ENCODE results near the gene ZSCAN25. TPM values are rescaled to one million over a fixed set of nuclear protein-coding genes. Genes with fewer than 3 reads are reported as not detected.
"Not testable (repeated sequence)": the region's sequence is repeated elsewhere in the genome, so short reads cannot be mapped to it uniquely, and the experiment has no call there.

ZSCAN25 gene
- 8.7 and 13.3 TPM in 2 replicates for total RNA-seq (ENCODE audit: low replicate concordance)

GRCh38 chr7:99616359-99617191 is at the start of gene ZSCAN25:
Gene ZSCAN25, plus strand, starts transcription at chr7:99616946. Its CDS starts 2,661 bp downstream, at chr7:99619607.
- Mint-ChIP-seq H3K4me1 (peaks cover 15% of the 10 kb centered on the region), H3K9me3 (no peaks in the 10 kb centered on the region), H3K36me3 (peaks cover 5% of the 10 kb centered on the region), H3K4me3 (peak within 1 kb of the TSS; percentile 96), H3K27ac (peak within 1 kb of the TSS; percentile 94), H3K27me3 (ENCODE audit: insufficient read depth, low read depth) (peaks cover 4% of the 10 kb centered on the region)
- Histone ChIP-seq H3K27me3 (no peaks in the 10 kb centered on the region), H3K79me2 (ENCODE audit: low read depth) (peaks cover 16% of the 10 kb centered on the region), H3K9ac (peak within 1 kb of the TSS; percentile 95), H3K36me3 (no peaks in the 10 kb centered on the region), H3K9me3 (ENCODE audit: low read depth) (no peaks in the 10 kb centered on the region), H3K4me2 (peak within 1 kb of the TSS; percentile 97), H4K20me1 (ENCODE audit: low read depth) (no peaks in the 10 kb centered on the region), H3K4me3 (peak within 1 kb of the TSS; percentile 88), H2AFZ (replicated peaks) (peak within 1 kb of the TSS; percentile 86), H3K4me1 (peaks cover 6% of the 10 kb centered on the region), H3F3A (ENCODE audit: low read depth) (no peaks in the 10 kb centered on the region), H3K27ac (no peak within 1 kb of the TSS)
- TF ChIP-seq, protein P1, sequence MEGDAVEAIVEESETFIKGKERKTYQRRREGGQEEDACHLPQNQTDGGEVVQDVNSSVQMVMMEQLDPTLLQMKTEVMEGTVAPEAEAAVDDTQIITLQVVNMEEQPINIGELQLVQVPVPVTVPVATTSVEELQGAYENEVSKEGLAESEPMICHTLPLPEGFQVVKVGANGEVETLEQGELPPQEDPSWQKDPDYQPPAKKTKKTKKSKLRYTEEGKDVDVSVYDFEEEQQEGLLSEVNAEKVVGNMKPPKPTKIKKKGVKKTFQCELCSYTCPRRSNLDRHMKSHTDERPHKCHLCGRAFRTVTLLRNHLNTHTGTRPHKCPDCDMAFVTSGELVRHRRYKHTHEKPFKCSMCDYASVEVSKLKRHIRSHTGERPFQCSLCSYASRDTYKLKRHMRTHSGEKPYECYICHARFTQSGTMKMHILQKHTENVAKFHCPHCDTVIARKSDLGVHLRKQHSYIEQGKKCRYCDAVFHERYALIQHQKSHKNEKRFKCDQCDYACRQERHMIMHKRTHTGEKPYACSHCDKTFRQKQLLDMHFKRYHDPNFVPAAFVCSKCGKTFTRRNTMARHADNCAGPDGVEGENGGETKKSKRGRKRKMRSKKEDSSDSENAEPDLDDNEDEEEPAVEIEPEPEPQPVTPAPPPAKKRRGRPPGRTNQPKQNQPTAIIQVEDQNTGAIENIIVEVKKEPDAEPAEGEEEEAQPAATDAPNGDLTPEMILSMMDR (IDR thresholded peaks at IDR 0.05): peak; percentile 65
- TF ChIP-seq EZH2phosphoT487 (IDR thresholded peaks at IDR 0.05) (no peak), EZH2 (IDR thresholded peaks at IDR 0.05) (peak; percentile 48)
- peak; percentile 96 for DNase-seq (ENCODE audit: low spot score)

- not testable (repeated sequence) for H3K9ac ChIP-seq; H3K4me1 Mint-ChIP-seq; H2AFZ ChIP-seq (replicated peaks); H3K4me3 ChIP-seq; H3K36me3 ChIP-seq; H3K9me3 ChIP-seq (ENCODE audit: low read depth); H3F3A ChIP-seq (ENCODE audit: low read depth); H3K4me3 Mint-ChIP-seq; H3K27ac Mint-ChIP-seq; H3K9me3 Mint-ChIP-seq; H3K27me3 Mint-ChIP-seq (ENCODE audit: insufficient read depth, low read depth); H4K20me1 ChIP-seq (ENCODE audit: low read depth); H3K27ac ChIP-seq; H3K4me1 ChIP-seq; DNase-seq (ENCODE audit: low spot score); H3K4me2 ChIP-seq; H3K27me3 ChIP-seq
- peaks cover 24% of the 10 kb centered on the region for H3K36me3 Mint-ChIP-seq
- H3K79me2 ChIP-seq (ENCODE audit: low read depth): peaks cover 19% of the 10 kb centered on the region
These were observed 48.0 kb upstream of the ZSCAN25 start for GRCh38 chr7:99568770-99569169.

DNA sequence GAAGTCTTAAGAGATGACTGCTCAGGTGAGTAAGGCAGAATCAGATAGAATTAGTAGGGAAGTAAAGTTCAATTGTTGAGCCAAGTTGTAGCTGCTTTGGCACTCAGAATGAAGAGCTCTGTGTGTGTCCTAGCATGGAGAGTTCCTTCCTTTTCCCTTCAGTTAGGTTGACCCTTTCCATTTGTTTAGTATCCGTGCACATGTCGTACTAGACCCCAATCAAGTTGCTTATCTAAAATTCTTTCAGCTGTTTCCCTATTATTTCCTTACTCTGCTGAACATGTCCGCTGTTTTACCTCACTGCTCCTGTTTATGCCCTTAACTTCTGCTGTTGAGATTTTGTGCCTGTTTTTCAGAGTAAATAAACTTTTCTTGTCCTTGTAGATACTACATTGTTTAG is 45.0 kb upstream of the ZSCAN25 start:
- Histone ChIP-seq H3K4me3 (no peak overlapping the region), H3K27me3 (no peaks in the 10 kb centered on the region), H3K79me2 (ENCODE audit: low read depth) (peaks cover 19% of the 10 kb centered on the region), H2AFZ (replicated peaks) (no peak overlapping the region), H3K27ac (no peak overlapping the region), H3K9me3 (ENCODE audit: low read depth) (no peaks in the 10 kb centered on the region), H3K4me1 (no peaks in the 10 kb centered on the region), H3K36me3 (no peaks in the 10 kb centered on the region), H3K9ac (no peak overlapping the region), H3F3A (ENCODE audit: low read depth) (peaks cover 7% of the 10 kb centered on the region), H3K4me2 (no peak overlapping the region), H4K20me1 (ENCODE audit: low read depth) (peaks cover 8% of the 10 kb centered on the region)
- Mint-ChIP-seq H3K27me3 (ENCODE audit: insufficient read depth, low read depth) (no peaks in the 10 kb centered on the region), H3K9me3 (no peaks in the 10 kb centered on the region), H3K4me1 (no peaks in the 10 kb centered on the region), H3K36me3 (peaks cover 14% of the 10 kb centered on the region), H3K4me3 (no peak overlapping the region), H3K27ac (no peak overlapping the region)
- no peak for TF ChIP-seq EZH2phosphoT487 (IDR thresholded peaks at IDR 0.05)
- TF ChIP-seq, protein P1 (IDR thresholded peaks at IDR 0.05): no peak
- TF ChIP-seq EZH2 (IDR thresholded peaks at IDR 0.05): no peak
- DNase-seq (ENCODE audit: low spot score): no peak

GRCh38 chr7:99573257-99573656 is 43.5 kb upstream of the ZSCAN25 start:
- H3K27ac Mint-ChIP-seq: no peak overlapping the region
- no peak for TF ChIP-seq EZH2 (IDR thresholded peaks at IDR 0.05)
- TF ChIP-seq, protein P1 (IDR thresholded peaks at IDR 0.05): no peak
- no peak for TF ChIP-seq EZH2phosphoT487 (IDR thresholded peaks at IDR 0.05)
- H3K4me1 Mint-ChIP-seq: no peaks in the 10 kb centered on the region
- Histone ChIP-seq H3F3A (ENCODE audit: low read depth) (peaks cover 18% of the 10 kb centered on the region), H2AFZ (replicated peaks) (no peak overlapping the region), H3K9me3 (ENCODE audit: low read depth) (no peaks in the 10 kb centered on the region), H3K27ac (no peak overlapping the region), H4K20me1 (ENCODE audit: low read depth) (peaks cover 15% of the 10 kb centered on the region), H3K79me2 (ENCODE audit: low read depth) (peaks cover 18% of the 10 kb centered on the region), H3K27me3 (no peaks in the 10 kb centered on the region), H3K4me2 (no peak overlapping the region), H3K36me3 (no peaks in the 10 kb centered on the region), H3K9ac (no peak overlapping the region), H3K4me1 (no peaks in the 10 kb centered on the region), H3K4me3 (no peak overlapping the region)
- peaks cover 14% of the 10 kb centered on the region for H3K36me3 Mint-ChIP-seq
- no peaks in the 10 kb centered on the region for H3K9me3 Mint-ChIP-seq
- H3K4me3 Mint-ChIP-seq: no peak overlapping the region
- DNase-seq (ENCODE audit: low spot score): no peak
- H3K27me3 Mint-ChIP-seq (ENCODE audit: insufficient read depth, low read depth): no peaks in the 10 kb centered on the region
